ENCODE measurements around the gene SAMSN1.

SAMSN1 gene

GRCh38 chr21:14530592-14530991 is 15.5 kb downstream of the SAMSN1 start:
- H3K9me3 ChIP-seq (ENCODE audit: control insufficient read depth, low read length) = peaks cover 6% of the 10 kb centered on the region
- H3K36me3 ChIP-seq (ENCODE audit: control insufficient read depth, insufficient read depth, low read length) = no peaks in the 10 kb centered on the region
- H3K27ac ChIP-seq (ENCODE audit: low read depth, low read length, severe bottlenecking) = no peak overlapping the region
- H3K4me1 ChIP-seq (ENCODE audit: control insufficient read depth, insufficient read depth, low read length, poor library complexity, severe bottlenecking) = peaks cover 4% of the 10 kb centered on the region
- 100% methylated on average over 1 of the region's 2 CpGs; no CpG with 5 or more reads in 1 of the 2 experiments for WGBS, 2 experiments (ENCODE audit: insufficient coverage in 2 of 2)
- H3K4me3 ChIP-seq (ENCODE audit: extremely low read depth, insufficient read depth, low read length, poor library complexity, severe bottlenecking) = no peak overlapping the region

- Histone ChIP-seq H3K27ac (ENCODE audit: low read depth, low read length, severe bottlenecking) (no peak overlapping the region), H3K4me3 (ENCODE audit: extremely low read depth, insufficient read depth, low read length, poor library complexity, severe bottlenecking) (no peak overlapping the region), H3K9me3 (ENCODE audit: control insufficient read depth, low read length) (no peaks in the 10 kb centered on the region), H3K4me1 (ENCODE audit: control insufficient read depth, insufficient read depth, low read length, poor library complexity, severe bottlenecking) (peaks cover 3% of the 10 kb centered on the region), H3K36me3 (ENCODE audit: control insufficient read depth, insufficient read depth, low read length) (no peaks in the 10 kb centered on the region)
- WGBS, 2 experiments (ENCODE audit: insufficient coverage in 2 of 2) = 100% methylated on average over 1 to 3 of the region's 4 CpGs
These were observed 17.3 kb downstream of the SAMSN1 start for GRCh38 chr21:14528815-14529214.

- no peak overlapping the region for H3K4me3 ChIP-seq (ENCODE audit: extremely low read depth, insufficient read depth, low read length, poor library complexity, severe bottlenecking)
- H3K27ac ChIP-seq (ENCODE audit: low read depth, low read length, severe bottlenecking) = no peak overlapping the region
- H3K36me3 ChIP-seq (ENCODE audit: control insufficient read depth, insufficient read depth, low read length) = no peaks in the 10 kb centered on the region
- H3K4me1 ChIP-seq (ENCODE audit: control insufficient read depth, insufficient read depth, low read length, poor library complexity, severe bottlenecking) = no peaks in the 10 kb centered on the region
- no peaks in the 10 kb centered on the region for H3K9me3 ChIP-seq (ENCODE audit: control insufficient read depth, low read length)
- no CpG with 5 or more reads among the region's 2 CpGs for WGBS, 2 experiments (ENCODE audit: insufficient coverage in 2 of 2)
These were observed 18.1 kb downstream of the SAMSN1 start for GRCh38 chr21:14527696-14528652.

GRCh38 chr21:14526836-14527695 is 19.0 kb downstream of the SAMSN1 start:
- Histone ChIP-seq H3K36me3 (ENCODE audit: control insufficient read depth, insufficient read depth, low read length) (no peaks in the 10 kb centered on the region), H3K4me1 (ENCODE audit: control insufficient read depth, insufficient read depth, low read length, poor library complexity, severe bottlenecking) (no peaks in the 10 kb centered on the region), H3K27ac (ENCODE audit: low read depth, low read length, severe bottlenecking) (no peak overlapping the region), H3K4me3 (ENCODE audit: extremely low read depth, insufficient read depth, low read length, poor library complexity, severe bottlenecking) (no peak overlapping the region), H3K9me3 (ENCODE audit: control insufficient read depth, low read length) (no peaks in the 10 kb centered on the region)
- 66 to 91% methylated on average over 5 to 8 of the region's 10 CpGs for WGBS, 2 experiments (ENCODE audit: insufficient coverage in 2 of 2)

GRCh38 chr21:14526199-14526598 is 19.9 kb downstream of the SAMSN1 start:
- no CpG with 5 or more reads among the region's 3 CpGs for WGBS, 2 experiments (ENCODE audit: insufficient coverage in 2 of 2)

GRCh38 chr21:14523234-14523633 is 22.9 kb downstream of the SAMSN1 start:
- H3K27ac ChIP-seq (ENCODE audit: low read depth, low read length, severe bottlenecking) = no peak overlapping the region
- H3K36me3 ChIP-seq (ENCODE audit: control insufficient read depth, insufficient read depth, low read length) = no peaks in the 10 kb centered on the region
- H3K4me3 ChIP-seq (ENCODE audit: extremely low read depth, insufficient read depth, low read length, poor library complexity, severe bottlenecking) = no peak overlapping the region
- no peaks in the 10 kb centered on the region for H3K9me3 ChIP-seq (ENCODE audit: control insufficient read depth, low read length)
- 100% methylated on average over 2 of the region's 5 CpGs; no CpG with 5 or more reads in 1 of the 2 experiments for WGBS, 2 experiments (ENCODE audit: insufficient coverage in 2 of 2)
- H3K4me1 ChIP-seq (ENCODE audit: control insufficient read depth, insufficient read depth, low read length, poor library complexity, severe bottlenecking) = no peaks in the 10 kb centered on the region

More at GRCh38 chr21:14526199-14526598, 19.9 kb downstream of the SAMSN1 start:
- Histone ChIP-seq H3K27ac (ENCODE audit: low read depth, low read length, severe bottlenecking) (no peak overlapping the region), H3K9me3 (ENCODE audit: control insufficient read depth, low read length) (no peaks in the 10 kb centered on the region), H3K36me3 (ENCODE audit: control insufficient read depth, insufficient read depth, low read length) (no peaks in the 10 kb centered on the region), H3K4me1 (ENCODE audit: control insufficient read depth, insufficient read depth, low read length, poor library complexity, severe bottlenecking) (no peaks in the 10 kb centered on the region), H3K4me3 (ENCODE audit: extremely low read depth, insufficient read depth, low read length, poor library complexity, severe bottlenecking) (no peak overlapping the region)

- Histone ChIP-seq H3K27ac (ENCODE audit: low read depth, low read length, severe bottlenecking) (no peak overlapping the region), H3K4me3 (ENCODE audit: extremely low read depth, insufficient read depth, low read length, poor library complexity, severe bottlenecking) (no peak overlapping the region), H3K9me3 (ENCODE audit: control insufficient read depth, low read length) (no peaks in the 10 kb centered on the region), H3K4me1 (ENCODE audit: control insufficient read depth, insufficient read depth, low read length, poor library complexity, severe bottlenecking) (no peaks in the 10 kb centered on the region), H3K36me3 (ENCODE audit: control insufficient read depth, insufficient read depth, low read length) (no peaks in the 10 kb centered on the region)
- 83% methylated on average over 1 of the region's 2 CpGs; no CpG with 5 or more reads in 1 of the 2 experiments for WGBS, 2 experiments (ENCODE audit: insufficient coverage in 2 of 2)
These were observed 23.4 kb downstream of the SAMSN1 start for GRCh38 chr21:14522736-14523135.

GRCh38 chr21:14520535-14520934 is 25.6 kb downstream of the SAMSN1 start:
- H3K4me3 ChIP-seq (ENCODE audit: extremely low read depth, insufficient read depth, low read length, poor library complexity, severe bottlenecking) = no peak overlapping the region
- H3K27ac ChIP-seq (ENCODE audit: low read depth, low read length, severe bottlenecking) = no peak overlapping the region
- 89 to 93% methylated on average over 3 to 4 of the region's 7 CpGs for WGBS, 2 experiments (ENCODE audit: insufficient coverage in 2 of 2)
- no peaks in the 10 kb centered on the region for H3K4me1 ChIP-seq (ENCODE audit: control insufficient read depth, insufficient read depth, low read length, poor library complexity, severe bottlenecking)
- no peaks in the 10 kb centered on the region for H3K9me3 ChIP-seq (ENCODE audit: control insufficient read depth, low read length)
- H3K36me3 ChIP-seq (ENCODE audit: control insufficient read depth, insufficient read depth, low read length) = no peaks in the 10 kb centered on the region

- H3K9me3 ChIP-seq (ENCODE audit: control insufficient read depth, low read length) = no peaks in the 10 kb centered on the region
- H3K4me1 ChIP-seq (ENCODE audit: control insufficient read depth, insufficient read depth, low read length, poor library complexity, severe bottlenecking) = no peaks in the 10 kb centered on the region
- H3K4me3 ChIP-seq (ENCODE audit: extremely low read depth, insufficient read depth, low read length, poor library complexity, severe bottlenecking) = no peak overlapping the region
- H3K36me3 ChIP-seq (ENCODE audit: control insufficient read depth, insufficient read depth, low read length) = no peaks in the 10 kb centered on the region
- H3K27ac ChIP-seq (ENCODE audit: low read depth, low read length, severe bottlenecking) = no peak overlapping the region
- WGBS, 2 experiments (ENCODE audit: insufficient coverage in 2 of 2) = no CpG with 5 or more reads among the region's 1 CpG
These were observed 27.1 kb downstream of the SAMSN1 start for GRCh38 chr21:14519000-14519399.

GRCh38 chr21:14513804-14514203 is 32.3 kb downstream of the SAMSN1 start:
- Histone ChIP-seq H3K36me3 (ENCODE audit: control insufficient read depth, insufficient read depth, low read length) (no peaks in the 10 kb centered on the region), H3K4me3 (ENCODE audit: extremely low read depth, insufficient read depth, low read length, poor library complexity, severe bottlenecking) (no peak overlapping the region), H3K9me3 (ENCODE audit: control insufficient read depth, low read length) (no peaks in the 10 kb centered on the region), H3K4me1 (ENCODE audit: control insufficient read depth, insufficient read depth, low read length, poor library complexity, severe bottlenecking) (no peaks in the 10 kb centered on the region), H3K27ac (ENCODE audit: low read depth, low read length, severe bottlenecking) (no peak overlapping the region)
- no CpG with 5 or more reads among the region's 1 CpG for WGBS, 2 experiments (ENCODE audit: insufficient coverage in 2 of 2)

Data from mesodermal cell (in vitro differentiated cells).